ENCODE data around the gene ATL1.

DNA sequence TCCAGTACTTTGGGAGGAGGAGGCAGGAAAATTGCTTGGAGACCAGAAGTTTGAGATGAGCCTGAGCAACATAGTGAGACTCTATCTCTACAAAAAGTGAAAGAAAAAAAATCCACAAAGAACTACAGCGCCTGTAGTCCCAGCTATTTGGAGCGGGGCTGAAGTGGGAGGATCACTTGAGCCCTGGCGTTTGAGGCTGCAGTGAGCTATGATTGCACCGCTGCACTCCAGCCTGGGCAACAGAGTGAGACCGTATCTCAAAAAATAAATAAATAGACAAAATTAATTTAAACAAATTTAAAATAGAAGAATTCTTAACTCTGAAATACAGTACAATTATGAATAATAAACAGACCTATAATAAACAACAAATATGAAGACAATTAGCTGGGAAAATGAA, 40.9 kb downstream of the ATL1 start:
- TF ChIP-seq EZH2phosphoT487 (IDR thresholded peaks at IDR 0.05; ENCODE audit: borderline replicate concordance, low read depth, low read length) = no peak
- TF ChIP-seq, protein P1, sequence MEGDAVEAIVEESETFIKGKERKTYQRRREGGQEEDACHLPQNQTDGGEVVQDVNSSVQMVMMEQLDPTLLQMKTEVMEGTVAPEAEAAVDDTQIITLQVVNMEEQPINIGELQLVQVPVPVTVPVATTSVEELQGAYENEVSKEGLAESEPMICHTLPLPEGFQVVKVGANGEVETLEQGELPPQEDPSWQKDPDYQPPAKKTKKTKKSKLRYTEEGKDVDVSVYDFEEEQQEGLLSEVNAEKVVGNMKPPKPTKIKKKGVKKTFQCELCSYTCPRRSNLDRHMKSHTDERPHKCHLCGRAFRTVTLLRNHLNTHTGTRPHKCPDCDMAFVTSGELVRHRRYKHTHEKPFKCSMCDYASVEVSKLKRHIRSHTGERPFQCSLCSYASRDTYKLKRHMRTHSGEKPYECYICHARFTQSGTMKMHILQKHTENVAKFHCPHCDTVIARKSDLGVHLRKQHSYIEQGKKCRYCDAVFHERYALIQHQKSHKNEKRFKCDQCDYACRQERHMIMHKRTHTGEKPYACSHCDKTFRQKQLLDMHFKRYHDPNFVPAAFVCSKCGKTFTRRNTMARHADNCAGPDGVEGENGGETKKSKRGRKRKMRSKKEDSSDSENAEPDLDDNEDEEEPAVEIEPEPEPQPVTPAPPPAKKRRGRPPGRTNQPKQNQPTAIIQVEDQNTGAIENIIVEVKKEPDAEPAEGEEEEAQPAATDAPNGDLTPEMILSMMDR (conservative IDR thresholded peaks at IDR 0.05; ENCODE audit: low read length) = no peak

Data from OCI-LY7 (cell line).